Common myeloid progenitor, CD34-positive (primary cell): Measurements from ENCODE around the gene SSR2.
"Not testable (repeated sequence)": the region's sequence is repeated elsewhere in the genome, so short reads cannot be mapped to it uniquely, and the experiment has no call there.

Experiments
- CTCF ChIA-PET: fragments of 350-600 bp; sonication (Branson Sonifier 250); formaldehyde crosslinking; loops from one replicate; lab custom pipeline; 2021; ENCODE audit warnings: antibody characterized with exemption; lab: Charles Lee
- POLR2A ChIA-PET: fragments of 350-600 bp; sonication (Branson Sonifier 250); formaldehyde crosslinking; loops from one replicate; lab custom pipeline; 2021; ENCODE audit warnings: antibody characterized with exemption; lab: Charles Lee
- DNase-seq, 3 donors: peaks; one replicate each; pipeline versions ENCODE4 v3.0.0 to v3.0.0-alpha.2; 2013
- H3K27ac ChIP-seq, 2 experiments: 1 replicate in 1 of 2; 2 replicates in 1 of 2; pipeline ENCODE4 v1.7.0; 2013; ENCODE audit warnings: inconsistent platforms in 2 of 2, low read length in 2 of 2, mild to moderate bottlenecking in 2 of 2, low read depth in 1 of 2, moderate library complexity in 1 of 2; ENCODE audit not compliant: severe bottlenecking in 2 of 2, insufficient read depth in 1 of 2, poor library complexity in 1 of 2
- H3K27me3 ChIP-seq, 5 experiments: replicated peaks in 2 of 5; 1 replicate in 3 of 5; 2 replicates in 2 of 5; pipeline versions ENCODE4 v1.6.1 to v1.7.0; 2013; ENCODE audit warnings: low read length in 4 of 5, mild to moderate bottlenecking in 2 of 5, moderate library complexity in 2 of 5, inconsistent platforms in 1 of 5; ENCODE audit not compliant: insufficient read depth in 5 of 5, control insufficient read depth in 4 of 5
- H3K36me3 ChIP-seq, 4 experiments: 1 replicate in 2 of 4; 2 replicates in 2 of 4; pipeline versions ENCODE4 v1.6.1 to v1.7.0; 2013; ENCODE audit warnings: low read length in 3 of 4, control low read depth in 1 of 4, mild to moderate bottlenecking in 1 of 4; ENCODE audit not compliant: control insufficient read depth in 4 of 4, insufficient read depth in 4 of 4
- H3K4me1 ChIP-seq, 4 experiments: 1 replicate in 3 of 4; 2 replicates in 1 of 4; pipeline versions ENCODE4 v1.6.1 to v1.7.1; 2013; ENCODE audit warnings: low read length in 3 of 4, mild to moderate bottlenecking in 3 of 4, control low read depth in 1 of 4, inconsistent platforms in 1 of 4, moderate library complexity in 1 of 4; ENCODE audit not compliant: control insufficient read depth in 4 of 4, insufficient read depth in 4 of 4; ENCODE audit errors: control extremely low read depth in 1 of 4
- H3K4me3 ChIP-seq, 7 experiments: 1 replicate in 4 of 7; 2 replicates in 3 of 7; pipeline versions ENCODE4 v1.5.1 to v1.7.0; 2013; ENCODE audit warnings: mild to moderate bottlenecking in 7 of 7, low read length in 6 of 7, moderate library complexity in 6 of 7, inconsistent platforms in 2 of 7, low read depth in 2 of 7, control low read depth in 1 of 7; ENCODE audit not compliant: insufficient read depth in 4 of 7, control insufficient read depth in 1 of 7; ENCODE audit errors: extremely low read depth in 1 of 7
- H3K9me3 ChIP-seq, 5 experiments: 1 replicate in 4 of 5; 2 replicates in 1 of 5; pipeline versions ENCODE4 v1.6.1 to v1.7.1; 2013; ENCODE audit warnings: low read length in 4 of 5, mild to moderate bottlenecking in 2 of 5, inconsistent platforms in 1 of 5, low read depth in 1 of 5, moderate library complexity in 1 of 5; ENCODE audit not compliant: control insufficient read depth in 4 of 5, insufficient read depth in 2 of 5; ENCODE audit errors: control extremely low read depth in 1 of 5
- WGBS: methylation state at CpG from one replicate; pipeline ENCODE4 v1.1.5; 2013; ENCODE audit not compliant: insufficient coverage; 5-methylcytosine and 5-hydroxymethylcytosine counted together

The SSR2 gene

GRCh38 chr1:155999964-156000363 lies 20.8 kb downstream of the SSR2 start:
- H3K4me1 ChIP-seq = peaks cover under 1 to 19% (median 7%) of the 10 kb centered on the region in 4 experiments
- CTCF ChIA-PET = no interaction called here
- H3K27ac ChIP-seq = no peak overlapping the region
- H3K27me3 ChIP-seq = no peaks in the 10 kb centered on the region
- H3K36me3 ChIP-seq = no peaks in the 10 kb centered on the region
- DNase-seq = no peak
- POLR2A ChIA-PET = no interaction called here
- 100% methylated on average over 1 of the region's 1 CpG for WGBS
- no peak overlapping the region for H3K4me3 ChIP-seq
- H3K9me3 ChIP-seq = no peaks in the 10 kb centered on the region

- Histone ChIP-seq H3K27ac (no peak overlapping the region), H3K4me1 (peaks cover 0 to 3% (median 0%) of the 10 kb centered on the region in 4 experiments), H3K36me3 (no peaks in the 10 kb centered on the region), H3K9me3 (no peaks in the 10 kb centered on the region), H3K27me3 (no peaks in the 10 kb centered on the region), H3K4me3 (no peak overlapping the region)
- no peak for DNase-seq
- ChIA-PET CTCF (interaction anchor here (0.6 to 1.8 kb wide), 8 partner anchors 12 to 1113 kb away, joined by 3 to 4 read pairs (median 3); no protein-coding TSS in a partner anchor), POLR2A (interaction anchor here (1.5 kb wide), 1 partner anchor 17 kb away, joined by 3 read pairs; the partner anchor contains the start of gene ARHGEF2)
- no CpG with 5 or more reads among the region's 2 CpGs for WGBS
Observed at GRCh38 chr1:155996166-155996565, 24.6 kb downstream of the SSR2 start.

- Histone ChIP-seq H3K4me3 (no peak overlapping the region), H3K27me3 (no peaks in the 10 kb centered on the region), H3K9me3 (no peaks in the 10 kb centered on the region), H3K27ac (no peak overlapping the region), H3K36me3 (no peaks in the 10 kb centered on the region), H3K4me1 (peaks cover 0 to 25% (median 18%) of the 10 kb centered on the region in 4 experiments)
- 100% methylated on average over 1 of the region's 3 CpGs for WGBS
- POLR2A ChIA-PET = no interaction called here
- no peak for DNase-seq
- CTCF ChIA-PET = interaction anchor here (0.7 to 8.7 kb wide), 4 partner anchors 8 to 28 kb away, joined by 3 to 92 read pairs (median 4); partner anchors contain the start of gene ARHGEF2
Observed at GRCh38 chr1:155993595-155993994, 27.2 kb downstream of the SSR2 start.

- H3K9me3 ChIP-seq = no peaks in the 10 kb centered on the region
- H3K27ac ChIP-seq = no peak overlapping the region
- H3K27me3 ChIP-seq = no peaks in the 10 kb centered on the region
- POLR2A ChIA-PET = interaction anchor here (0.6 to 2.1 kb wide), 7 partner anchors 12 to 57 kb away, joined by 3 to 6 read pairs (median 3); partner anchors contain the start of gene ARHGEF2
- DNase-seq = peak in 2 of 3 donors; percentile 55 to 56
- H3K4me3 ChIP-seq = peak overlapping the region in 1 of 7 experiments; percentile 36
- 67% methylated on average over 4 of the region's 6 CpGs for WGBS
- H3K36me3 ChIP-seq = no peaks in the 10 kb centered on the region
- CTCF ChIA-PET = interaction anchor here (0.8 to 8.7 kb wide), 20 partner anchors 8 to 75 kb away, joined by 3 to 92 read pairs (median 11); partner anchors contain the start of genes ARHGEF2 and KHDC4
- H3K4me1 ChIP-seq = peaks cover 0 to 22% (median 18%) of the 10 kb centered on the region in 4 experiments
Observed at GRCh38 chr1:155990005-155990739, 30.6 kb downstream of the SSR2 start.

- peaks cover 0 to 22% (median 18%) of the 10 kb centered on the region in 4 experiments for H3K4me1 ChIP-seq
- H3K36me3 ChIP-seq = no peaks in the 10 kb centered on the region
- POLR2A ChIA-PET = interaction anchor here (0.6 to 2.1 kb wide), 8 partner anchors 11 to 1785 kb away, joined by 3 to 6 read pairs (median 4); partner anchors contain the start of gene ARHGEF2
- H3K27ac ChIP-seq = no peak overlapping the region
- no peaks in the 10 kb centered on the region for H3K9me3 ChIP-seq
- DNase-seq = peak; percentile 73 to 87 (median 81)
- H3K27me3 ChIP-seq = no peaks in the 10 kb centered on the region
- WGBS = 13% methylated on average over 8 of the region's 9 CpGs
- peak overlapping the region in 4 of 7 experiments; percentile 36 to 64 (median 37) for H3K4me3 ChIP-seq
- CTCF ChIA-PET = interaction anchor here (0.8 to 8.7 kb wide), 20 partner anchors 8 to 76 kb away, joined by 3 to 92 read pairs (median 11); partner anchors contain the start of genes ARHGEF2 and KHDC4
Observed at GRCh38 chr1:155989242-155990004, 31.3 kb downstream of the SSR2 start.

GRCh38 chr1:155984903-155985645 lies 35.7 kb downstream of the SSR2 start:
- 91% methylated on average over 6 of the region's 11 CpGs for WGBS
- ChIA-PET POLR2A (interaction anchor here (0.6 to 0.9 kb wide), 4 partner anchors 10 to 52 kb away, joined by 3 read pairs; no protein-coding TSS in a partner anchor), CTCF (interaction anchor here (0.9 to 12.5 kb wide), 12 partner anchors 9 to 81 kb away, joined by 3 to 208 read pairs (median 4); partner anchors contain the start of gene KHDC4)
- H3K4me3 ChIP-seq, H3K27ac ChIP-seq, H3K36me3 ChIP-seq, H3K27me3 ChIP-seq, H3K9me3 ChIP-seq, DNase-seq: not testable (repeated sequence)
- peaks cover 26 to 58% (median 52%) of the 10 kb centered on the region in 4 experiments for H3K4me1 ChIP-seq
